Middle frontal gyrus (tissue), 1 donor: ENCODE measurements around the gene ACOXL.
"Not testable (repeated sequence)": the region's sequence is repeated elsewhere in the genome, so short reads cannot be mapped to it uniquely, and the experiment has no call there.

Experiments
- DNase-seq: peaks from one replicate; pipeline ENCODE4 v3.0.0-alpha.2; 2015; ENCODE audit warnings: low spot score; ENCODE audit errors: extremely low spot score

ACOXL gene

DNA sequence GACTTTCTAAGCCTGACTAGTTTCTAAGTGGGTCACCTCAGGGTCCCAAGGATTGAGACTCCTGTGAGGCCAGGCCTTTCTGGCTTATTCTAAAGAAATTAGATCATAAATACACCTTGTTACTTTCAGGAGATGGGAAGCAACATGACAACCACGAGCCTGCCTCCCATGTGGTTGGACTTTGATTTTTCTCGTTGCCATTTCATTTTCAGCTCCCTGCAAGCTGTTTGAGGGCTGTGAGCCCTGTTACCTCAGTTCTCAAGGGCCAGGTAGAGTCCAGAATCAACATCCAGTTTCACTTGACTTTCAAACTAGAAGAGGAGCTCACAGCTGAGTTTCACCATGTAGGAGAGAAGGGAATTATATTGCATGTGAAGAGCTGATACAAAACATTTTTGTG lies 228.6 kb downstream of the ACOXL start:
- DNase-seq = no peak

DNA sequence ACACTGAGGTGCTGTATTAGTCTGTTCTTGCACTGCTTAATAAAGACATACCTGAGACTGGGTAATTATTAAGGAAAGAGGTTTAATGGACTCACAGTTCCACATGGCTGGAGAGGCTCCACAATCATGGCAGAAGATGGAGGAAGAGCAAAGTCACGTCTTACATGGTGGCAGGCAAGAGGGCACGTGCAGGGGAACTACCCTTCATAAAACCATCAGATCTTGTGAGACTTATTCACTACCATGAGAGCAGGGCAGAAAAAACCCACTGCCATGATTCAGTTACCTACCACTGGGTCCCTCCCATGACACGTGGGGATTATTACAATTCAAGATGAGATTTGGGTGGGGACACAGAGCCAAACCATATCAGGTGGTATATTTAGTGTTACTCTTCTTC lies 229.3 kb downstream of the ACOXL start:
- not testable (repeated sequence) for DNase-seq

DNA sequence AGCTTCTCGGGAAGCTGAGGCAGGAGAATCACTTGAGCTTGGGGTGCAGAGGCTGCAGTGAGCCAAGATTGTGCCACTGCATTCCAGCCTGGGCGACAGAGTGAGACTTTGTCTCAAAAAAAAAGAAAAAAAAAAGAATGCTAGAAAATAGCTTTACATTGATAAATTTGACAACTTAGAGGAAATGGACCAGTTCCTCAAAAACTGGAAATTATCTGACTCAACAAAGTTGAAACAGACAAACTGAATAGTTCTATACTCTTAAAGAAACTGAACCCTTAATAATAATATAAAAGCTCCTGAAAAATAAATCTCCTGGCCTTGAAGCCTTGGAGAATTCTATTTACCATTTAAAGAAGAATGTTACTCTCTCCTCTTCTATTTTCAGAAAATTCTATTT lies 237.3 kb downstream of the ACOXL start:
- no peak for DNase-seq

- DNase-seq = no peak
These were observed 237.8 kb downstream of the ACOXL start for GRCh38 chr2:110970201-110970600.

- DNase-seq = no peak
These were observed 239.4 kb downstream of the ACOXL start for GRCh38 chr2:110971811-110972210.

GRCh38 chr2:110973262-110973661 lies 240.9 kb downstream of the ACOXL start:
- no peak for DNase-seq

GRCh38 chr2:110977403-110977802 lies 245.0 kb downstream of the ACOXL start:
- no peak for DNase-seq

GRCh38 chr2:110978148-110978547 lies 245.8 kb downstream of the ACOXL start:
- no peak for DNase-seq

DNA sequence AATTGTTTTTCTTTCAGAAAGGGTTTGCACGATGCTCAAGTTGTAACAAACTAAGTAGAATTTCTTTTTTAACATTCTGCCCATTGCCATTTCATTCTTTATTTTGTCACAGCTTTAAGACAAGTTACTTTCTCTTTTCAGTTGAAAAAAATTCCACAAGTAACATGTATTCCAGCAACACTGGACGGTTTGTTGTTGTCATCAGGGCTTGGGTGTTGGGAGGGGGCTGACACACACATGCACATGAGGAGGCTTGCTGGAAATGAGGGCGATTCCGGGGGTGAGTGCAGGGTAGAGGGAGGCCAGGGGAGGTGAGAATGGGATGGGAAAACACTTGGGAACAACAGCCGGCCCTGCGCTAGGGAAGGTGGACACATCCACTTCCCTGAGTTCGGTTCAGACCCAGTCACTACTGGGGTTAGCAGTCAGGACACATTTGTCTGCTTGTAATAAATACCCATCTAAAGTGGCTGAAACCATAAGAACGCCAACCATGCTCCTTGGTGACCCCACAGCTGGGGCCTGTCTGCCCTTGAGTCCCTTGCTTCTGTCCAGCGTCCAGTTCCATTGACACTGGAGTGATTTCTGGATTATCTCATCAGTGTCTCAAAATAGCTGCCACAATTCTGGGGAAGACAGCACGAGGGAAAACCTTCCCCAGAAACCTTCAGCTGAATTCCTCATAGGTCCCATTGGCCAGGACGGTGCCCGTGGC lies 246.5 kb downstream of the ACOXL start:
- DNase-seq = no peak

- no peak for DNase-seq
These were observed 247.3 kb downstream of the ACOXL start for GRCh38 chr2:110979471-110980338.

DNA sequence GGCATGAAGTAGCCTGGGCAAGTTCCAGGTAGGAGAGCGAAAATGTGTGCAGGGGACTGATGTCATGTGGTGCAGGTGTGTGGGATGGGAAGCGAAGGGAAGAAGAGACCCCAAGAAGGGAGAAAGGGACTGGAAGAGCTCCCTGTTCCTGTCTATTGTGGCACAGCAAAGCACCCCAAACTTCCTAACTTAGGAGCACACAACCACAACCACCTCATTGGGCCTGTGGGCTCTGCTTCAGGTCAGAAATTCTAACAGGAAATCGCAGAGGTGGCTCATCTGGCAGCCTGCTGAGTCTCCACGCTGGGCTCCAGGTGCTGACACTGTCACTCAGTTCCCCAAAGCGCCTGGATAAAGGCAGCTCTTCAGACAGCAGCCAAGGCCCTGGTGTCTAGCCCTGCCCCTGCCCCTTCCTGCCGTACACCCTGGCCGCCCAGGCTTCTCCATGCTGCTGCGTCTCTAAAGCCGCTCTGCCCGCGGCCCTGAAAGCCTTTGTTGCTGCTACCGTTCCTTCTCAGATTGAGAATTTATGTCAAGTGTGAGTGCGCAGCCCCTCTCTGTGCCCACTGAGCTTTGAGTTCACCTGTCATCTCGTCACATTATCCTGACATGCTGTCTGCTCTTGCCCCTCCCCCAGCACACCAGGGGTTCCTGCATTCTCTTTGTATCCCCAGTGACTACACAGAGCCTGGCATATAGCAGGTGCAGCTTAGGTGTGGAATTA lies 248.1 kb downstream of the ACOXL start:
- DNase-seq = no peak

DNA sequence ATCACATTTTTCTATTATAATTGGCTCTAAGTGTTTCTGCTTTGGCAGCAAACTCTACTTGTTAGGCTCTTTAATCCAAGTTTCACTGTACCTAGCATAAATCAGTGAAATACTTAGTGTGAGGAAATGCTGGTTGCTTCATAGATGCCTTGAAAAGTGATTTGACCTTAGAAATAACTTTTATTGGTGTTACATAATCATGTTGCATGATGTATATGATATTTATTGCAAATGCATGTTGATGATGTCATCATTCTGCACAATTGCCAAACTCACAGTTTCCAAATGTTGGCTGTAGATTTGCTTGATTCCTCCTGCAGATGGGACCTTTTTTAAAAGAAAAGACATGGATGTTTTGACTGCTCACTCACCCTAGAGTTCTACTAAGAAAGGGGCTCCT lies 250.8 kb downstream of the ACOXL start:
- no peak for DNase-seq

DNA sequence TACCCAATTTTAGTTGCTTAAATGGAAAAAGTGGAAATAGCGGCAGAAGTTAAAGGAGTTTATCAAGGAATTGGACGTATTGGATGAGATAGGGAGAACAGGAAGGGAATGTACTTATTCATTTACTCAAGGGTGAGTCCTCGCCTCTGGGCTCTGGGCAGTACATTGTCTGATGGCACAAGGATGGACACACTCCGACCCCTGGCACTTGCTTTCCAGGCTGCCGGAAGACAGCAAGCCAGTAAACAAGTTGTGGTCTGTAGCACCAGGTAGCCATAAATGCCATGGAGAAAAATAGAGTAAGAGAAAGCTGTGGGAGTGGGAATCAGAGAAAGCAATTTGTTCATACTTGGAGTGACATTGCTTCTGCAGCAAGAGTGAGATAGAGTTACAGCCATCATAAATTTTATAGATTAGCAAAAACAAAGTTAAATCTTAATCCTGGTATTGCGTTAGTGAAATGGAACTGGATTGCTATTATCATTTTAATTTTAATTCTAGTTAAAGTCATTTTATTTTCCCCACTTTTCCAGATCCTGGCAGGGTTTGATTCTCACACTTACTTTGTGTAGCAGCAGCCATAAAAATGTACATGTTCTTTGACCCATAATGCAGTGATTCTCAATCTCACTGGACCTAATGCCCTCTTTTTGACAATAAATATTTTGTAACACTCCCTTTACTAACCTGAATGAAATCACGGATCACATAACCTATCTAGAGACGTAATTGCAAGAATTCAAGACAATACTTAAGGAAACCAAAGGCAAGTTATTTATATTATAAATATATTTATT lies 252.5 kb downstream of the ACOXL start:
- no peak for DNase-seq

- no peak for DNase-seq
These were observed 258.1 kb downstream of the ACOXL start for GRCh38 chr2:110990440-110990839.

DNA sequence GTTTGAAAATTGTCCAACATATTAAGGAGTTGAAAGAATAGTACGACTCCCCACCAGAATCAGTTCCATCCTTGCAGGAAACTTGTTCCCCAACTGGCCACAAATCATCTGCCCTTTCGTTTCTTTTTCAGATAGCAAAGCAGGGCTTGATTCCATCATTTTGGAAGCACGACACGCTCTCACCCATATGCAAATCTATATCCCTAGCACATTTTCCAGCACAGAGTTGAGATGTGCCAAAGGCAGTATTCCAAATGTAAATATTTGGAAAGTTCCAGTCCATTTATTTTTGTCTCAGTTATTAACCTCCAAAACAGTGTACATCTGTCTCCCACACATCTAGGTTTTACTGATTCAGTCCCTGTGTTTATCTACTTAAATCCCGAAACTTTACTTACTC lies 259.5 kb downstream of the ACOXL start:
- no peak for DNase-seq

GRCh38 chr2:110992886-110993285 lies 260.5 kb downstream of the ACOXL start:
- DNase-seq = no peak

DNA sequence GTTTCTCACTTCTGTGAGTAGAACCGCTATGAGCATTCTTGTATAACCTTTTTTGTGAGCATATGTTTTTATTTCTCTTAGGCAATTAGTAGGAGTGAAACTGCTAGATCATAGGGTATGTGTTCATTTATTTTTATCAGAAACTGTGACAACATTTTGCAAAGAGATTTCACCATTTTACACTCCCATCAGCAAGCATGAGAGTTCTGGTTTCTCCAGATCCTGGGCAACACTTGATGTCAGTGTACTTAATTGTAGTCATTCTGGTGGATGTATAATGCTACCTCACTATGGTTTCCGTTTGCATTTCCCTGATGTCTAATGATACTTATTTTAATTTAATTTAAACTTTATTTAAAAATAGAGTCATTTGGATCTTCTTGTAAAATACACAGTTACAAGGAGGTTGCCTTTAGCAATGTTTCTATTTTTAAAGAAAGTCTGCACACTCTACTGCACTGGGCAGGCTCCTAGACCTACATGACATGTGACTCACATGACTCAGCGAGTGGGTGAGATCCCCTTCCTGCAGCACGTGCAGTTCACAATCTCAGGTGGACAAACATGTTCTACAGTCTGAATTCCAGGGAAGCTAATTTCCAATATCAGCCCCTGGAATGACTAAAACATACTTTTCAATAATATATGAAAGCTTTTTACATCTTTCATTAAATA lies 261.3 kb downstream of the ACOXL start:
- DNase-seq = no peak

DNA sequence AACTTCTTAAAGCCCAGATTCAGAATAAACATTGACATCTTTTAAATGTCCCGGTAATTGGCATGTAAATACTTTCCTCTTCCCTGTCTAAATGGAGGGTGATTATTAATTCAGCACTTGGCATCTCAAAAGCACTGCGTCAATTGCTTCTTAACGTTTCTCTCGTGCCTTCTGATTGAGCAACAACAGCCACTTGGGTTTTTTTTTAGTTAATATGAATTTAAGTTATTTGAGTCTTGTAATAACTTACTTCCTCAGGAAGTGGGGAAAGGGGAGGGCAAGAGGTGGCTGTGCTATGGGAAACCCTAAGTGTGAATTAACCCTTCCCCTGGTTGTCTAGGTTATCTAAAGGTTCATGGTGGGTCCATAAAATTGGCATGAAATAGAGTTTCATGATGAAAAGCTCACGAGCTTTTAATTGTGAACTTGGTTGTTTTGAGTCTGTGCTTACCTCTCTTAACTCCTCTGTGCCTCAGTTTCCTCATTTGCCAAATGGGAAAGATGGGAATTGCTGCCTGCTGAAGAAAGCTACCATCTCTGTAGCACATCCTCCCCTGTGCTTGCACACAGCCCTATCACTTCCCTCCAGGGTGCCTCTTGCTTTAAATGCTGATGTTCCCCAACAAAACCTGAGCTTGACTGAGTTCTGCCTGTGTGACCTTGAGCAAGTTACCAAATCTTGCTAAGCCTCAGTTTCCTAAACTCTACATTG lies 262.0 kb downstream of the ACOXL start:
- DNase-seq = no peak

DNA sequence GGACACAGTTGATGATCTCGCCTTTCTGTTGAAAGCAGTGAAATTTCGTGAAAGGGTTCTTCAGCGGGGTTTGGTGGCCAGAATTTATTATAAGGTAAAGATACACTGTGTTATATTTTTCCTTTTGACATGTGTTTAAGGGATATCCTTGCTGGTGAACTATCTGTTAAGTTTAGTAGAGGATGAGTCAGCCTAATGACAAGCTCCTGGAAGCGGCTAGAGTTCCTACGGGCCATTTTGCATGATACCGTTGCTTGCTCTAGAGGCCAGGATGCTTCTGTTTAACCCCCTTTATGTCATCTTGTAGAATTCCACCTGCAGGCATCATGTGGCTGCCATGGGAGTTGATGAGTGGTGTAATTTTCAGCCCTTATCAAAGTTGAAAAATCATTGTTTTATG lies 263.5 kb downstream of the ACOXL start:
- no peak for DNase-seq
